ENCODE results near the gene LINGO4.

The LINGO4 gene

GRCh38 chr1:151801310-151801820 is 3.9 kb downstream of the LINGO4 start:
- DNase-seq (ENCODE audit: extremely low read depth, insufficient read length): no peak
- H3K4me3 ChIP-seq (replicated peaks; ENCODE audit: low read depth, low read length): no peak overlapping the region
- TF ChIP-seq CTCF (IDR thresholded peaks at IDR 0.05; ENCODE audit: insufficient read depth, low read length, poor library complexity, severe bottlenecking): no peak
- H3K27me3 ChIP-seq (replicated peaks; ENCODE audit: control insufficient read depth, insufficient read depth, low read length): no peaks in the 10 kb centered on the region; the same call in none of the 2 replicates
- no peaks in the 10 kb centered on the region for H3K36me3 ChIP-seq (ENCODE audit: control insufficient read depth, insufficient read depth, low read length)

GRCh38 chr1:151800830-151801229 is 4.4 kb downstream of the LINGO4 start:
- TF ChIP-seq CTCF (IDR thresholded peaks at IDR 0.05; ENCODE audit: insufficient read depth, low read length, poor library complexity, severe bottlenecking): no peak
- Histone ChIP-seq H3K36me3 (ENCODE audit: control insufficient read depth, insufficient read depth, low read length) (no peaks in the 10 kb centered on the region), H3K27me3 (replicated peaks; ENCODE audit: control insufficient read depth, insufficient read depth, low read length) (no peaks in the 10 kb centered on the region; the same call in 1 of the 2 replicates), H3K4me3 (replicated peaks; ENCODE audit: low read depth, low read length) (no peak overlapping the region)
- no peak for DNase-seq (ENCODE audit: extremely low read depth, insufficient read length)

GRCh38 chr1:151799179-151800022 is 5.8 kb downstream of the LINGO4 start:
- Histone ChIP-seq H3K4me3 (replicated peaks; ENCODE audit: low read depth, low read length) (no peak overlapping the region), H3K27me3 (replicated peaks; ENCODE audit: control insufficient read depth, insufficient read depth, low read length) (no peaks in the 10 kb centered on the region), H3K36me3 (ENCODE audit: control insufficient read depth, insufficient read depth, low read length) (no peaks in the 10 kb centered on the region)
- no peak for TF ChIP-seq CTCF (IDR thresholded peaks at IDR 0.05; ENCODE audit: insufficient read depth, low read length, poor library complexity, severe bottlenecking)
- no peak for DNase-seq (ENCODE audit: extremely low read depth, insufficient read length)

GRCh38 chr1:151798571-151798970 is 6.6 kb downstream of the LINGO4 start:
- Histone ChIP-seq H3K27me3 (replicated peaks; ENCODE audit: control insufficient read depth, insufficient read depth, low read length) (no peaks in the 10 kb centered on the region), H3K36me3 (ENCODE audit: control insufficient read depth, insufficient read depth, low read length) (no peaks in the 10 kb centered on the region), H3K4me3 (replicated peaks; ENCODE audit: low read depth, low read length) (no peak overlapping the region)
- DNase-seq (ENCODE audit: extremely low read depth, insufficient read length): no peak
- no peak for TF ChIP-seq CTCF (IDR thresholded peaks at IDR 0.05; ENCODE audit: insufficient read depth, low read length, poor library complexity, severe bottlenecking)

- Histone ChIP-seq H3K4me3 (replicated peaks; ENCODE audit: low read depth, low read length) (peak overlapping the region; percentile 88), H3K27me3 (replicated peaks; ENCODE audit: control insufficient read depth, insufficient read depth, low read length) (no peaks in the 10 kb centered on the region), H3K36me3 (ENCODE audit: control insufficient read depth, insufficient read depth, low read length) (no peaks in the 10 kb centered on the region)
- TF ChIP-seq CTCF (IDR thresholded peaks at IDR 0.05; ENCODE audit: insufficient read depth, low read length, poor library complexity, severe bottlenecking): no peak
- DNase-seq (ENCODE audit: extremely low read depth, insufficient read length): peak; percentile 22
Measured at GRCh38 chr1:151790940-151791651, 14.1 kb downstream of the LINGO4 start.
